ENCODE measurements around the gene KCNQ1.

KCNQ1 gene

DNA sequence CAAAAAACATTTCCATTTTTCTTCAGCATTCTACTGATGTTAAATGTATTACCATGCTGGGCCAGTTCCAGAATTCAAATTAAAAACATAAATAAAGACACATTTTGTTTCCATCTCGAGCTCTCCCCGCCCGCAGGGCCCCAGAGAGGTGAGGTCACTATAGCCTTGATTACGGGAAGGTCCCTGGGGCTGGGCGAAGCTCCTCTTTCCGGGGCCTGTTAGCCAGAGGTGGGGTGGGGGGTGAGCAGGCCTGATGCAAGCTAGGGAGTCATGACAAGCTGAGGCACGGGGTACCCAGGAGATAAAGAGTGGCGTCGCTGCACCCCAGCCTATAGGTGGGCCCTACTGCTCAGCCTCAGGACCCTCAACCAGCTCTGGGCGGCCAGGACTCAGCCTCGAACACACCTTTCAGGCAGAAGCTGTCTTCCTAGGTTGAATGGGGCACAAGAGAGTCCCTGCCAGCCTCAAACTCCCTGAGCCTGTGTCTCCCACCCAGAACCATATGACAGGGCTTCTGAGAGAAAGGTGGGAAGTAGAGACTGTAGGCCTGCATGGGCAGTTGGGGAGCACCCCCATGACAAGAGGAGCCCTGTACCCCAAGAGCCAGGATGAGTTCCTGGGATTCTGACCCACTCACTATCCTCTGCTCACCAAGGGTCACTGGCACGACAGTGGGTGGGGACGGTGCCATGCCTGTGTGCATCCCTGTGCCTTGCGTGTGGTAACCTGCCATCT lies 220.2 kb downstream of the KCNQ1 start:
- TF ChIP-seq, protein P1, sequence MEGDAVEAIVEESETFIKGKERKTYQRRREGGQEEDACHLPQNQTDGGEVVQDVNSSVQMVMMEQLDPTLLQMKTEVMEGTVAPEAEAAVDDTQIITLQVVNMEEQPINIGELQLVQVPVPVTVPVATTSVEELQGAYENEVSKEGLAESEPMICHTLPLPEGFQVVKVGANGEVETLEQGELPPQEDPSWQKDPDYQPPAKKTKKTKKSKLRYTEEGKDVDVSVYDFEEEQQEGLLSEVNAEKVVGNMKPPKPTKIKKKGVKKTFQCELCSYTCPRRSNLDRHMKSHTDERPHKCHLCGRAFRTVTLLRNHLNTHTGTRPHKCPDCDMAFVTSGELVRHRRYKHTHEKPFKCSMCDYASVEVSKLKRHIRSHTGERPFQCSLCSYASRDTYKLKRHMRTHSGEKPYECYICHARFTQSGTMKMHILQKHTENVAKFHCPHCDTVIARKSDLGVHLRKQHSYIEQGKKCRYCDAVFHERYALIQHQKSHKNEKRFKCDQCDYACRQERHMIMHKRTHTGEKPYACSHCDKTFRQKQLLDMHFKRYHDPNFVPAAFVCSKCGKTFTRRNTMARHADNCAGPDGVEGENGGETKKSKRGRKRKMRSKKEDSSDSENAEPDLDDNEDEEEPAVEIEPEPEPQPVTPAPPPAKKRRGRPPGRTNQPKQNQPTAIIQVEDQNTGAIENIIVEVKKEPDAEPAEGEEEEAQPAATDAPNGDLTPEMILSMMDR (conservative IDR thresholded peaks at IDR 0.05) = no peak

DNA sequence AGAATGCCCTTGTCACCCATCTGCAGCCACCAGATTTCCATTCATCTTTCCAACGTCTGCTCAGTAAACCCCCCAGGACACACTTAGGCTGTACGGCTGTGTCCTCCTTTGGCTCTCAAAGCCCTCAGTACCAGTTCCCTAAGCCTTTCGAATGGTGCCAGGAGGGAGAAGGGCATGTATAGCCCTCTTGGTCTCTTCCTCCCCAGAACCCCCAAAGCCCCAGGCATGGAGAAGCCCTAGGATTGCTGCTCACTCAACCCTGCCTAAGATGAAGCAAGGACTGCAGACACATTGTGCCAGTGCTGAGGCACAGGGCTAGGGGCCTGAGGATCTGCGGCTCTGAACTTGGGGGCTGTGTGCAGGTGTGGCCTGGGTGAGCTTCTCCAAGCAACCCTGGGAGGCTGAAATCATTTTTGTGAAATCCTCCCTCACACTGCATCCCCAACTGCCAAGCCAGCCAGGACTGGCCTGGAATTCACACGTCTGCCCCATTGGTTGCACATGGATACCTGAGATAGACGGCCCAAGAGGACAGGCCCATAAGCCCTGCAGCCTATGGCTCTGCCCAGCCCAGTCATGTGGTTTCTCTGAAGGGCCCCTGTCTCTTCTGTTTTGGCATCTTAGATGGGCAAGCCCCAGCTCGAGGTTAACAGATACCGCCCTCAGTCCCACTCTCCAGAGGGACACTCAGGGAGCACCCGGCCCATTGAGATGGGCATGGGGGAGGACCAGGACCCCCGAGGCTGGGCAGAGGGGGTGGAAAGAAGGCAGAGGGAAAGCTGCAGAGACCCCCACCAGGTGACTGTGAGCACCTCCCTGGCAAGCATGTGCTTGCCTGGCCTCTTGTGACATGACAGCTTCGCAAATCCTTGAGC lies 221.0 kb downstream of the KCNQ1 start:
- TF ChIP-seq, protein P1 (conservative IDR thresholded peaks at IDR 0.05) = no peak

More for the DNA sequence above, 220.2 kb downstream of the KCNQ1 start:
- no peak overlapping the region for H3K27ac ChIP-seq

DNA sequence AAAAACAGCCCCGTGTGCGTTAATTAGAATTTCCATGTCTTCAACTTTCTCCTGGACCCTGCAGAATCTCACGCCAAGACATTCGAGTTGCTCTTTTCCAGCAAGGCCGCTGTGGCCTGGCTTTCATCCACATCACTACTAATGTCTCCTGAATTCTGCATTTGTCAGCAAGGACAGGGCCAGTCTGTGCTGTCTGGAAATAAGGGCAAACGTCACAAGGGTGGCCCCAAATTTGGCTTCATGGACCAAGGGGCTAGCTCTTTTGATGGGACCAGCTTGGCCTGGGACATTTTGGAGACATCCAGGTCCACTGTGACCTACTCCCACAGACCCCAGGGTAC lies 221.6 kb downstream of the KCNQ1 start:
- TF ChIP-seq, protein P1 (conservative IDR thresholded peaks at IDR 0.05) = no peak

More for the DNA sequence above, 221.0 kb downstream of the KCNQ1 start:
- H3K27ac ChIP-seq = no peak overlapping the region

DNA sequence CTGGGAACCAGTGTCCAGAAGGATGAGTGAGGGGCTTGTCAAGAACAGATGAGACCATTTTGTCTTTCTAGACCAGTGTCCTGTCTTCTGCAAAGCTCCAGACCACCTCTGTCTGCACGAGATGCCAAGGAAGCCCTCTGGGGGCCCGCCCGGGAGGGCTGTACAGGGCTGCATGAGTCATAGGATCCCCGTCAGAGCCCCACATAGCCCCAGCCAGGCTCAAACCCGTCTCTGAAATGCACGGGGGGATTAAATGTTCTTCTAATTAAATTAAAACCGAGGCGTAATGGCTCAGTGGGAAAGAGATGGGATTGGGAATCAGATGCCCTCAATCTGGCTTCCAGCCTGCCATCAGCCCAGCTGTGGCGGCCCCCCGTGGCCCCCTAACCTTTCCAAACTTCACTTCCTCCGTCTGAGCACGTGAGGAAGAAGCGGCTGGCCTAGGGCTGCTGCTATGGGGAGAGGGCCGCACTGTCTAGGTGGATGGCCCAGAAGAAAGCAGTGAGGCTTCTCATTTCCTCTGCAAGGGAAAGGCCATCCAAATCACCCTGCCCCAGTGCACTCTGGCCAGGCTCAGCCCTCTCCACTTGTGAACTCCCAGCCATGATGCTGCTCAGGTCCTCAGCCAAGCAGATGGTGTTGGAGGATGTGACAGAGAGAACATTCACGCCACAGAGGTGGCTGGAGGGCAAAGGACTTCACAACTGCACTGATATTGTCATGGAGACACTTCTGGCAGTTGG lies 222.2 kb downstream of the KCNQ1 start:
- TF ChIP-seq, protein P1 (conservative IDR thresholded peaks at IDR 0.05) = no peak
- H3K27ac ChIP-seq = no peak overlapping the region

More for the DNA sequence above, 221.6 kb downstream of the KCNQ1 start:
- H3K27ac ChIP-seq = no peak overlapping the region

DNA sequence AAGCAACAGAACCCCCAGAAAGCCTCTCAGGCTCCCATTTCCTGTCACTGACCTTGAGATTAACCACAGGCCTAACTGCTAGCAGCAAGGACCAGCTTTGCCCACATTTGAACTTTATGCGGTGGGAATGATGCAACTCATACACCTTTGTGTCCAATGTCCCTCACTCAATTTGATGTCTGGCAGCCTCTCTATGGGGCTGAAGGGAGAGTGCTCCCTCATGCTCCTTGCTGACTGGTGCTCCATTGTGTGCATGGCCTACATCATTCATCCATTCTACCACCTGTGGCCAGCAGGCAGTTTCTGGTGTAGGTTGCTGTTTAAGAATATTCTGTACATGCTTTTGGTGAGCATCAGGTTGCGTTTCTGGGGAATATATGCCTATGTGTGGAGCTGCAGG lies 223.1 kb downstream of the KCNQ1 start:
- TF ChIP-seq, protein P1 (conservative IDR thresholded peaks at IDR 0.05) = no peak
- H3K27ac ChIP-seq = no peak overlapping the region

DNA sequence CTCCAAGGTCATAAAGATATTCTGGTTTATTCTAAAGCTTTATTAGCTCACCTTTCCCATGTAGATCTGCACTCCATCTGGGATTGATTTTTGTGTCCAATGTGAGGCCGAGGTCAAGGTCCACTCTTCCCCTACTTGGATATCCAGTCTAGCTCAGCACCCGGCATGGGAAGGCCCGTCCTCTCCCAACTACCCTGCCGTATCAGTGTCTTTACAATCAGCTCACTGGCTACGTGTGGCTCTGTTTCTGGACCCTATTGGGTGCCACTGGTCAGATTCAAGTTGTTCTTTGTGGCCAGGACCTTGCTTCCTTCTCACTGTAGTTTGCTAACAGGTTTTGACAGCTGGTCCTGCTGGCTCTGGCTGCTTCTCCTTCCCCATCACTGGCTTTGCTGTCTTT lies 224.1 kb downstream of the KCNQ1 start:
- H3K27ac ChIP-seq = no peak overlapping the region
- TF ChIP-seq, protein P1 (conservative IDR thresholded peaks at IDR 0.05) = no peak

Measured in VCaP (cell line).